GM19372 (cell line): ENCODE data around the gene ADCK2.
"Not testable (repeated sequence)": the region's sequence is repeated elsewhere in the genome, so short reads cannot be mapped to it uniquely, and the experiment has no call there.

Experiments used
- ATAC-seq: cut with Tn5 transposase; IDR thresholded peaks from one replicate; pipeline ENCODE4 v1.9.1; 2021; ENCODE audit warnings: mild to moderate bottlenecking, low read depth, moderate library complexity; ENCODE audit not compliant: unreplicated experiment

ADCK2 gene

DNA sequence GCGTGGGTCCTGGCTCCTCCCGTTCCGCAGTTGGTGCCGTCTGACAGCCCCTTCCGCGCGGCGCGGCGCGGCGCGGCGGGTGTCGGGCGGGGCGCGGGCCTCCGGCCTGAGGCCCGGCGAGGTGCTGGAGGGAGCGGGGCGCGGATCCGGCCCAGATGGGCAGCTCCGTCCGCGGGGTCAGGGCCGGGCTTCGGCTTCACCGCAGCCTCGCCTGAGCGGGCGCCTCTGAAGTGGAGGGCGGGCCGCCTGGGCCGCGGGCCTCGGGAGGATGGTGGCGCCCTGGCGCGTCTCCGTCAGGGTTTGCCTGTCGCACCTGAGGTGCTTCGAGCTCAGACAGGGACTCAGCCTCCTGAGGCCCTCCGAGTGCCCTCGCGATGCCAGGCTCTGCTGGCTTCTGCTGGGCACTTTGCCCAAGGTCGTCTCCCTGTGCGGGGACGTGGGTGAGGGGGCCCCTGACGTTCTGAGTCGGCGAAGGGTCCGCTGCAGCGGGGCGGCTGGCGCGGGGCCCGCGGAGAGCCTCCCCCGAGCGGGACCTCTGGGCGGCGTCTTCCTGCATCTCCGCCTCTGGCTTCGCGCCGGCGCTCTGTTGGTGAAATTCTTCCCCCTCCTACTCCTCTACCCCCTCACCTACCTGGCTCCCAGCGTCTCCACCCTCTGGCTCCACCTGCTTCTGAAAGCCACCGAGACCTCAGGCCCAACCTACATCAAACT is 473 bp downstream of the ADCK2 start:
- ATAC-seq, result peak; percentile 49

DNA sequence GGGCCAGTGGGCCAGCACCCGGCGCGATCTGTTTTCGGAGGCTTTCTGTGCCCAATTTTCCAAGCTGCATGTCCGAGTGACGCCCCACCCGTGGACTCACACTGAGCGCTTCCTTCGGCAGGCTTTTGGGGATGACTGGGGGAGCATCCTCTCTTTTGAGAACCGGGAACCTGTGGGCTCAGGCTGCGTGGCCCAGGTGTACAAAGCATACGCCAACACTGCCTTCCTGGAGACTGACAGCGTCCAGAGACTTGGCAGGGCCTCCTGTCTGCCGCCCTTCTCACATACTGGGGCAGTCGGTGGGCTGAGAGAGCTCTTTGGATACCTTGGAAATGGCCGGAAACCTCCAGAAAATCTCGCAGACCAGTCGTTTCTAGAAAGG is 1.0 kb downstream of the ADCK2 start:
- no peak for ATAC-seq

DNA sequence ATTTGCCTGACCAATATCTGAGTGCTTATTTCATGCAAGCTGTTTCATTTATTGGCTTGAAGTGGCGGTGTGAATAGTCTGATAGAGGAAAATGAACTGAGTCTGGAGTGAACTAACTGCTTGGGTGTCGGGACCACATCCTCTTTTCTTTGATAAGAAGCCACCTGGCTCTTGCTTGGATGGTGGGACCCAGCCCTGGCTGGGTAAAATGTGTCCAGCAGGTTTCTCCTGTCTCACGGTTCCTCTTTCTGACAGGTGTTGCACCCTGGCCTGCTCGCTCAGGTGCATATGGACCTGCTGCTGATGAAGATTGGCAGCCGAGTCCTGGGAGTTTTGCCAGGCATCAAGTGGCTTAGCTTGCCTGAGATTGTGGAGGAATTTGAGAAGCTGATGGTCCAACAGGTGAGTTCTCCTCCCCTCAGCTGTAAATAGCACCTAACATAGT is 1.6 kb downstream of the ADCK2 start:
- no peak for ATAC-seq

DNA sequence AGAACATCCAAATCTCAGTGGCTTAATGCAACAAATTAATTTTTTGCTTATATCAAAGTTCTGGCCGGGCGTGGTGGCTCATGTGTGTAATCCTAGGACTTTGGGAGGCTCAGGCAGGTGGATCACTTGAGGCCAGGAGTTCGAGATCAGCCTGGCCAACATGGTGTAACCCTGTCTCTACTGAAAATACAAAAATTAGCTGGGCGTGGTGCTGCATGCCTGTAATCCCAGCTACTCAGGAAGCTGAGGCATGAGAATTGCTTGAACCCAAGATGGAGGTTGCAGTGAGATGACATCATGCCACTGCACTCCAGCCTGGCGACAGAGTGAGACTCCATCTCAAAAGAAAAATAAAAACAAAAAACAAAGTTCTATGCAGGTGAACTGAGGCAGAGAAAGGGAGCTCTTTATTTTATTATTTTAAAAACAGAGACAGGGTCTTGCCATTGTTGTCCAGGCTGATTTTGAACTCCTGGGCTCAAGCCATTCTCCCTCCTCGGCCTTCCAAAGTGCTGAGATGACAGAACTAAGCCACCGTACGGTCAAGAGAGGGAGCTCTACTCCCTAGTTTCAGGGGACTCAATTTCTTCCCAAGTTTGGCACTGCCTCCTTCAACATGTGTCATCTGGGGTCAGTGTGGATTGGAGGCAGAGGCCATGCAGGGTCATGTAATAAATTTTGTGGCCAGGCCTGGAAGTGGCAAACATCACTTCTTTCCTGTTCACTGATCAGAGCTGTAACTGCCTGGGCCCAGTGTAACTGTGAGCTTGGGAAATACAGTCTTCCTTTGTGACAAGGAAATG is 2.4 kb downstream of the ADCK2 start:
- ATAC-seq, result no peak

DNA sequence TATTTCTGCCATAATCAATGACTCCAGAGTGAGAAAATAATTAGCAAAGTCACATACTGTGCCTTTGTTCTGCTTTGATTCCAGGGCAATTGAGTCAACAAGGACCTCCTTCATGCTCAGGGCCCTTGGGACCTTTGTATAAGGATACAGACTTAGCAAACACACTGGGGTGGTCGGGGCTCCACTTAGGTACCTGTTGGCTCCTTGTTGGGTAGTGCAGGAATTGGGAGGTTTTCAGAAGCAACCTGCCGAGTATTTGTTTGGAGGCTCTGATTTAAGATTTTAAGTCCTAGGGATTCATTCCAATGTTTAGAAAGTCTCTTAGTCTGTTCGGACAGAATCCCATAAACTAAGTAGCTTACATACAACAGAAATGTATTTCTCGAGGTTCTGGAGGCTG is 3.0 kb downstream of the ADCK2 start:
- ATAC-seq, result no peak

GRCh38 chr7:140676306-140676705 is 3.6 kb downstream of the ADCK2 start:
- peak; percentile 47 for ATAC-seq

GRCh38 chr7:140676956-140677355 is 4.2 kb downstream of the ADCK2 start:
- not testable (repeated sequence) for ATAC-seq

DNA sequence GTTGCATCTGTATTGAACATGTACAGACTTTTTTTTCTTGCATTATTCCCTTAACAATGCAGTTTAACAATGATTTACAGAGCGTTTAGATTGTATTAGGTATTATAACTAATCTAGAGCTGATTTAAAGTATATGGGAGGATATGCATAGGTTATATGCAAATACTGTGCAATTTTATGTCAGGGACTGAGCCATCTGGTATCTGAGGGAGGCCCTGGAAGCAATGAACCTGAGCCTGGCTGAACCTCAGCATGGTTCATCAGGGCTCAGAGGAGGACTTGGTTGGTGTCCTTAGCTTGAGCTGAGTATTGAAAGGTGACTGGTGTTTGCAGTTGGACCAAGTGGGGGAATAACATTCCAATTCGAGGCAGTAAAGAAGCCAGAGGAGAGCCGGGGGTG is 4.8 kb downstream of the ADCK2 start:
- no peak for ATAC-seq

- ATAC-seq, result no peak
Measured at GRCh38 chr7:140678081-140678815, 5.5 kb downstream of the ADCK2 start.

GRCh38 chr7:140678816-140679130 is 6.0 kb downstream of the ADCK2 start:
- no peak for ATAC-seq

DNA sequence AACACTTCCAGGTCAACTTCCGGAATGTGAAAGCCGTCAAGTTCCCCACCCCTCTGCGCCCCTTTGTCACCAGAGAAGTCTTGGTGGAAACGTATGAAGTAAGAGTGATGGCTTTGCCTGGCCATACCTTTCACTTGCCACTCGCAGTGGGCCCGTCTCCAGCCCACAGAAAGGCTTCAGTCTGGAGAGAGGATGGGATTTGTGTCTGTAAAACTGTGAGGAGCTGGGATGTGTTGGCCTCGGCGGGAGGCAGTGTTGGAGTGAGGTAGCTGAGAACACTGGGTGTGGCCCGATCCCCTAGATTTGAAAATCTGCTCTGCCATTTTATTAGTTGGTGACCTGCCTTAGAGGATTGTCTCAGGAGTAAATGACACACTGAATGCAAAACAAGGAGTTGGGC is 6.4 kb downstream of the ADCK2 start:
- no peak for ATAC-seq

DNA sequence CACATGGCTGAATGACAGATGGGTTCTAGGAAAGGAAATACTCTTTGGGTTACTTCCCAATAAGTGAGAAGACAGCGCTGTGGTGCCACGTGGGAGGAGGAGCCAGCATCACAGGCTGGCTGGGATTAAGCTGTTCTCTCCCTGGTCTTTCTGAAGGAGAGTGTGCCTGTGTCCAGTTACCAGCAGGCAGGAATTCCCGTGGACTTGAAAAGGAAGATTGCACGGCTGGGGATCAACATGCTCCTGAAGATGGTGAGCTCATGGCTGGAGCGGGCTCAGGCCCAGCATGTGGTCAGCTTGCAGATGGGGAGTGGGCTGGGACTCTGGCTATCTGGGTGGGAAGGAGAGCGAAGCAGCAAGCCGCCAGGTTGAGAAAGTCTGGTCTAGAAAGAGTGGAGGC is 8.1 kb downstream of the ADCK2 start:
- no peak for ATAC-seq

DNA sequence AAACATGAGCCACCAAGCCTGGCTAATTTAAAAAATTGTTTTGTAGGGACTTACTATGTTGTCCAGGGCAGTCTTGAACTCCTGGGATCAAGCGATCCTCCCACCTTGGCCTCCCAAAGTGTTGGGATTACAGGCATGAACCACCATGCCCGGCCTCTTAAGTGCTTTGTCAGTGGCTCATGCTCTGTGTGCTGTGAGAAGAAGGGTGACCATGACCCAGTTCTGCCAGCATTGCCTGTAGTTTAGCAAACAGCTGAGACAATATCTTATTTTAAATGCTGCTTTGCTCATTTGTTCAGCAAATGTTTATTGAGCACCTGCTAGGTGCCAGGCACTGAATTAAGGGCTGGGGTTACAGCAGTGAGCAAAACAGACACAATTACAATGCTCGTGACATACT is 9.0 kb downstream of the ADCK2 start:
- no peak for ATAC-seq

DNA sequence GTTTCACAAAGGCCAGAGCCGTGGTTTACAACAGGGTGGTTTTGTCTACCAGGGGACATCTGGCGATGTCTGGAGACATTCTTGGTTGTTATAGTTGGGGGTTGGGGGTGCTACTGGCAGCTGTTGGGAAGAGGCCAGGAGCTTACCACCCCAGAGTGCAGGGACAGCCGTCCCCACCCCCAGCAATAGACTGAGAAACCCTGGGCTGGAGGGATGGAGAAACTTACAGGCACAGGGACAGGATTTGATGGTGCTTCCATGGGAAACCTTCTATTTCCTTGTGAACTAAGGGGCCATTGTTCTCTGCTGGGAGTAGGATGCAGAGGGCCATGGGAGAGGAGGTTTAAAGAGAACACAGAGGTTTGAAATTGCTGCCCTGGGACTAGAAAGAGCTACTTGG is 10.9 kb downstream of the ADCK2 start:
- no peak for ATAC-seq

DNA sequence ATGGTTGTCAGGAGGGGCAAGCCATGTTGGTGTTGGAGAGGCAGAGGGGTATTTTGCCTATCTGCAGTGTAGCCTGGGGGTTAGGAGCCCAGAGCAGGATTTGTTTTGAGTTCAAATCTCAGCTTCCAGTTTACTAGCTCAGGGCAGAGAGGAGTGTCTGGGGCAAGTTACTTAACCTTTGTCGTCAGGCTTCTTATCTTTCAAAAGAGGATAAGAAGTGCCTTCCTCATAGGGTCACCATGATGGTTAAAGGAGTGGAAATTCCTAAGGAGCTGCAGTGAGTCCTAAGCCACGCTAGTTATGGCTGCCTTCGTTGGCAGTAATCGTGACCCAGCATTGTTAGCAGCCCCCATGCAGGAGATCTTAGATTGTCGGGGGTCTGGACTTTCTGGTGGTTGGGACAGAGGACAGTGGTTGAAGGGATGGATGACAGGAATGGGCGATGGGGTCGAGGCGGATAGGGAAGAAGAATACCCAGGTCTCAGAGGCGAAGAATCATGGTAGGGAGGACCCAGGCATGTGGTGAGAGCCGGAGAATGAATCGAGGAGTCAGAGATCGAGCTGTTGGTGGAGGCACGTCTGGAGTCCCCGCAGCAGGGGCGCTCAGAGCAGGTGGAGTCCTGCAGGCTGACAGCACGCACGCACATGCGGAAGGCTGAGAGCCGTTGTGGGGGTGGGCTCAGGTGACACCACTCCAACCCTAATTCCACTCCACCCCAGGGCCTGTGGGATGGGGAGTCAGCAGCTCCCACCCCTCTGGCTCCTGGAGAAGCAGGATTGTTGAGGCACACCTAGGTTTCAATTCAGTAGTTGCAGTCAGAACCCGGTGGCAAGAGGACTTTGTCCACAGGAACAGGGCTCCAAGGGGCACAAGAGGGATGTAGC is 11.6 kb downstream of the ADCK2 start:
- ATAC-seq, result no peak

DNA sequence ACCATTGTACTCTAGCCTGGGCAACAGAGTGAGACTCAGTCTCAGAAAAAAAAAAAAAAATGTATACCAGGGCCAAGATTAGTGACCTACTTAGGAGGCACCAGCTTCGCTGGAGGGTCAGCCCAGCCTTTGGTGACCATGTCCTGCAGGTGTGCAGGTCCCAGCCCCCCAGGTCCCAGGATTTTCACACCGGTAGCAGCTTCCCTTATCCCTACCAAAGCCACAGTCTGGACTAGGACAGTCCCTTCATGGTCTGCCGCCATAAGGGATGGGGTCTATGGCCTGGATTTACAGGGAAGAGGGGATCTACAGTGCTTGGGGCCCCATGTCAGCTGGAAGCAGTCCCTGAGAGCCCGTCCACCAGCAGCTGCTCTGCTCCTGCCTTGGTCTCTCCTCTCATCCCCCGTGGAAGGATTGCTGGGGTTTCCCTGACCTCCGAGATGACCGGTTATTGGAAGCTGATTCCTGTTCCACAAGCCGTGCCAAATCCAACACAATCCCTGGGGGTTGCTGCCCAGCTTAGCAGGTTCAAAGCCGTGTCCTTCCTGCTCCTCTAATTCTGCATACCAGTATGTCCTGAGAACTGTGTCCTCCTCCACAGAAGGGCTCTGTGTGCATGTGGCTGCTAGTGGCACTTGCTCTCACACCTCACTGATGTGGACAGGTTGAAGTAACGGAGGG is 12.8 kb downstream of the ADCK2 start:
- no peak for ATAC-seq

- ATAC-seq, result no peak
Measured at GRCh38 chr7:140686921-140687320, 14.2 kb downstream of the ADCK2 start.

DNA sequence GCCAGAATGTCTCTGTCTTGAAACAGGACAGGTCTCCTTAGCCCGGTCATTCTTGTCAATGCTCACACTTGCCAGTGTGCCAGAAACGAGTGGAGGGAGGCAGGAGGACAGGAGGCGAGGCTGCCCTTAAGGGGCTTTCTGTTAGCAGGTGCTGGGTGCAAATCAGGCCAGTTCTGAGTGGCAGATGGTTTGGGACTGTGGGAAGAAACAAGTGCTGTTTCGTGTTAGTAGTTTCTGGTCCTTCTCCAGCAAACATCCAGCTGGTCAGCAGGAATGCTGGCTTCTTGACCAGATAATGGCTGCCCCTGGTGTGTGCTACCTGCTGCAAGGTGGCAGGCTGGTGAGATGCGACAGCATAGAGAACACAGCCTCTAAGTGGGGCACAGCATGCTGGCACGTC is 15.6 kb downstream of the ADCK2 start:
- ATAC-seq, result no peak

DNA sequence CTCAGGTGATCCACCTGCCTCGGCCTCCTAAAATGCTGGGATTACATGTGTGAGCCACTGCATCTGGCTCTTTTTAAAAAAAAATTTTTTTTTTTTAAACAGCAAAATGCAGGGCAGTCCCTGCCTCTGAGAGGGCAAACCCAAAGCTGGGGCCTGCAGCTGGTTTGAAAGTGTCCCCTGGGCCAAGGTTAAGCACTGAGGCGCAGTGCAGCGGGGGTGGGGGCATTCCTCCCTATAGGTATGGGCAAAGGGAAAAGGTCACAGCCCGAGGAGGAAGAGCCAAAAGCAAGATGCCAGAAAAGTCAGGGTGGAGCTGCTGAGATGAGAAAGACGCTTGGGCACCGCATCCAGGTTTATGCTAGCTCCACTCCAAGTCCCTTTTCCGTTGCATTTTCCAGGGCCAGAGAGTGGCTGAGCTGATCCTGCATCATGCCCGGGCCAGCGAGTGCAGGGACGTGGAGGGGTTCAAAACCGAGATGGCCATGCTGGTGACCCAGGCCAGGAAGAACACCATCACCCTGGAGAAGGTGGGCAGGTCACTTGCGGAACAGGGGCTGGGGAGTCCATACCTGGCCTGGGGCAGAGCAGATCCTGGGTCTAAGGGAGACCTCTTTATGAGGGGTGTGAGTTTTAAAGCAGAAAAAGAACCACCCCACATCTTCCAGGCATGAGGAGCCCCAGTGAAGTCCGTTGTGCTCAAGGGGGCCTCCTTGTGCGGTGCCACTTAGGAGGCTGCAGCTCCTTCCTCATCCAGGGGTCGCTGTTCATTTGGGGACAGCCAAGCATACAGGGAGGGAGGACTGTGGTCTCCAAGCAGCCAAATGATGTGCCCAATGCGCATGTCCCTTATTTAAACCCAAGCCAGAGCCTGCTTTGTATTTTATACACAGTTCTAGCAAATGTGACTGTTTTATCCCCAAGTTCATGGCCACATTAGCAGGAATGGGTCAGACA is 16.7 kb downstream of the ADCK2 start:
- ATAC-seq, result no peak
